ENCODE results near the gene CAPN3. TPM values are rescaled to one million over a fixed set of nuclear protein-coding genes. Genes with fewer than 3 reads are reported as not detected.
A peak's percentile ranks its signal among the peaks of the same experiment; 100 is the strongest.

The CAPN3 gene
- total RNA-seq, 8 experiments from 2014 or later, result 0.81 to 30.3 (median 2.9) TPM

- Histone ChIP-seq H3K4me1 (replicated peaks in 1 of 2) (no peaks in the 10 kb centered on the region), H3K4me3 (no peak overlapping the region), H3K27ac (no peak overlapping the region)
- 50 to 100% (median 86%) methylated on average over 1 to 4 of the region's 4 CpGs; no CpG with 5 or more reads in 5 of the 10 experiments for WGBS, 10 experiments
- in situ Hi-C loops (cut with MboI; ENCODE audit: low pct_unique_long_range_greater_than_20kb in 2 of 9, low sequenced_read_pairs in 9 of 9, unreplicated experiment in 9 of 9), result no loop called here
- ATAC-seq (replicated peaks in 6 of 8), result no peak
These were observed 48.9 kb downstream of the CAPN3 start for GRCh38 chr15:42408178-42408577.

- ATAC-seq (replicated peaks in 6 of 8), result no peak
- H3K4me1 ChIP-seq (replicated peaks in 1 of 2), result no peaks in the 10 kb centered on the region
- no peak overlapping the region for H3K27ac ChIP-seq
- 83 to 100% (median 94%) methylated on average over 1 to 3 of the region's 9 CpGs; no CpG with 5 or more reads in 7 of the 10 experiments for WGBS, 10 experiments
- in situ Hi-C loops (cut with MboI; ENCODE audit: low pct_unique_long_range_greater_than_20kb in 2 of 9, low sequenced_read_pairs in 9 of 9, unreplicated experiment in 9 of 9), result no loop called here
- no peak overlapping the region for H3K4me3 ChIP-seq
These were observed 49.7 kb downstream of the CAPN3 start for GRCh38 chr15:42409011-42409410.

GRCh38 chr15:42411884-42412283 is 52.6 kb downstream of the CAPN3 start:
- in situ Hi-C loops (cut with MboI; ENCODE audit: low pct_unique_long_range_greater_than_20kb in 2 of 9, low sequenced_read_pairs in 9 of 9, unreplicated experiment in 9 of 9), result no loop called here
- no peak overlapping the region for H3K27ac ChIP-seq
- WGBS, 10 experiments, result 100% methylated on average over 1 to 7 of the region's 7 CpGs; no CpG with 5 or more reads in 4 of the 10 experiments
- no peak overlapping the region for H3K4me3 ChIP-seq
- no peak for ATAC-seq (replicated peaks in 6 of 8)
- no peaks in the 10 kb centered on the region for H3K4me1 ChIP-seq (replicated peaks in 1 of 2)

GRCh38 chr15:42413920-42414319 is 54.6 kb downstream of the CAPN3 start:
- Histone ChIP-seq H3K4me1 (replicated peaks in 1 of 2) (no peaks in the 10 kb centered on the region), H3K27ac (no peak overlapping the region), H3K4me3 (no peak overlapping the region)
- in situ Hi-C loops (cut with MboI; ENCODE audit: low pct_unique_long_range_greater_than_20kb in 2 of 9, low sequenced_read_pairs in 9 of 9, unreplicated experiment in 9 of 9), result no loop called here
- 17 to 100% (median 84%) methylated on average over 1 to 2 of the region's 2 CpGs; no CpG with 5 or more reads in 1 of the 10 experiments for WGBS, 10 experiments
- ATAC-seq (replicated peaks in 6 of 8), result peak in 1 of 8 experiments; percentile 76

GRCh38 chr15:42419369-42419768 is 60.1 kb downstream of the CAPN3 start:
- WGBS, 10 experiments, result 80 to 100% (median 100%) methylated on average over 2 to 6 of the region's 7 CpGs; no CpG with 5 or more reads in 3 of the 10 experiments
- H3K4me3 ChIP-seq, result no peak overlapping the region
- ATAC-seq (replicated peaks in 6 of 8), result no peak
- H3K27ac ChIP-seq, result no peak overlapping the region
- no peaks in the 10 kb centered on the region for H3K4me1 ChIP-seq (replicated peaks in 1 of 2)
- in situ Hi-C loops (cut with MboI; ENCODE audit: low pct_unique_long_range_greater_than_20kb in 2 of 9, low sequenced_read_pairs in 9 of 9, unreplicated experiment in 9 of 9), result no loop called here

- no peaks in the 10 kb centered on the region for H3K4me1 ChIP-seq (replicated peaks in 1 of 2)
- no peak overlapping the region for H3K27ac ChIP-seq
- no peak for ATAC-seq (replicated peaks in 6 of 8)
- WGBS, 10 experiments, result 90 to 100% (median 98%) methylated on average over 1 to 2 of the region's 2 CpGs; no CpG with 5 or more reads in 4 of the 10 experiments
- in situ Hi-C loops (cut with MboI; ENCODE audit: low pct_unique_long_range_greater_than_20kb in 2 of 9, low sequenced_read_pairs in 9 of 9, unreplicated experiment in 9 of 9), result no loop called here
- no peak overlapping the region for H3K4me3 ChIP-seq
These were observed 62.1 kb downstream of the CAPN3 start for GRCh38 chr15:42421376-42421775.

GRCh38 chr15:42427429-42428223 is 68.3 kb downstream of the CAPN3 start:
- H3K4me3 ChIP-seq, result no peak overlapping the region
- 17 to 100% (median 90%) methylated on average over 1 to 7 of the region's 7 CpGs; no CpG with 5 or more reads in 2 of the 10 experiments for WGBS, 10 experiments
- in situ Hi-C loops (cut with MboI; ENCODE audit: low pct_unique_long_range_greater_than_20kb in 2 of 9, low sequenced_read_pairs in 9 of 9, unreplicated experiment in 9 of 9), result no loop called here
- H3K4me1 ChIP-seq (replicated peaks in 1 of 2), result no peaks in the 10 kb centered on the region
- ATAC-seq (replicated peaks in 6 of 8), result no peak
- no peak overlapping the region for H3K27ac ChIP-seq

GRCh38 chr15:42444415-42445063 is 85.2 kb downstream of the CAPN3 start:
- in situ Hi-C loops (cut with MboI; ENCODE audit: low pct_unique_long_range_greater_than_20kb in 2 of 9, low sequenced_read_pairs in 9 of 9, unreplicated experiment in 9 of 9), result no loop called here
- no peak overlapping the region for H3K27ac ChIP-seq
- peak in 1 of 8 experiments; percentile 19 for ATAC-seq (replicated peaks in 6 of 8)
- 76 to 100% (median 84%) methylated on average over 1 to 5 of the region's 5 CpGs; no CpG with 5 or more reads in 3 of the 10 experiments for WGBS, 10 experiments
- no peaks in the 10 kb centered on the region for H3K4me1 ChIP-seq (replicated peaks in 1 of 2)
- no peak overlapping the region for H3K4me3 ChIP-seq

GRCh38 chr15:42445551-42445950 is 86.2 kb downstream of the CAPN3 start:
- Histone ChIP-seq H3K4me1 (replicated peaks in 1 of 2) (no peaks in the 10 kb centered on the region), H3K4me3 (no peak overlapping the region), H3K27ac (no peak overlapping the region)
- in situ Hi-C loops (cut with MboI; ENCODE audit: low pct_unique_long_range_greater_than_20kb in 2 of 9, low sequenced_read_pairs in 9 of 9, unreplicated experiment in 9 of 9), result no loop called here
- ATAC-seq (replicated peaks in 6 of 8), result peak in 2 of 8 experiments; percentile 76 to 90

- no peak overlapping the region for H3K27ac ChIP-seq
- no peak overlapping the region for H3K4me3 ChIP-seq
- no peak for ATAC-seq (replicated peaks in 6 of 8)
- WGBS, 10 experiments, result 83 to 100% (median 86%) methylated on average over 1 of the region's 2 CpGs; no CpG with 5 or more reads in 6 of the 10 experiments
- in situ Hi-C loops (cut with MboI; ENCODE audit: low pct_unique_long_range_greater_than_20kb in 2 of 9, low sequenced_read_pairs in 9 of 9, unreplicated experiment in 9 of 9), result no loop called here
- no peaks in the 10 kb centered on the region for H3K4me1 ChIP-seq (replicated peaks in 1 of 2)
These were observed 88.3 kb downstream of the CAPN3 start for GRCh38 chr15:42447599-42447998.

GRCh38 chr15:42448281-42448680 is 89.0 kb downstream of the CAPN3 start:
- Histone ChIP-seq H3K4me1 (replicated peaks in 1 of 2) (no peaks in the 10 kb centered on the region), H3K27ac (no peak overlapping the region), H3K4me3 (no peak overlapping the region)
- WGBS, 10 experiments, result 80 to 100% (median 95%) methylated on average over 1 to 6 of the region's 6 CpGs; no CpG with 5 or more reads in 3 of the 10 experiments
- no peak for ATAC-seq (replicated peaks in 6 of 8)
- in situ Hi-C loops (cut with MboI; ENCODE audit: low pct_unique_long_range_greater_than_20kb in 2 of 9, low sequenced_read_pairs in 9 of 9, unreplicated experiment in 9 of 9), result no loop called here

GRCh38 chr15:42449770-42450424 is 90.6 kb downstream of the CAPN3 start:
- peak in 3 of 8 experiments; percentile 49 to 78 (median 75) for ATAC-seq (replicated peaks in 6 of 8)
- Histone ChIP-seq H3K27ac (no peak overlapping the region), H3K4me1 (replicated peaks in 1 of 2) (no peaks in the 10 kb centered on the region), H3K4me3 (no peak overlapping the region)
- WGBS, 10 experiments, result 77 to 100% (median 94%) methylated on average over 1 to 12 of the region's 13 CpGs
- in situ Hi-C loops (cut with MboI; ENCODE audit: low pct_unique_long_range_greater_than_20kb in 2 of 9, low sequenced_read_pairs in 9 of 9, unreplicated experiment in 9 of 9), result no loop called here

GRCh38 chr15:42450425-42450790 is 91.1 kb downstream of the CAPN3 start:
- in situ Hi-C loops (cut with MboI; ENCODE audit: low pct_unique_long_range_greater_than_20kb in 2 of 9, low sequenced_read_pairs in 9 of 9, unreplicated experiment in 9 of 9), result no loop called here
- 94 to 100% (median 100%) methylated on average over 2 to 4 of the region's 4 CpGs; no CpG with 5 or more reads in 1 of the 10 experiments for WGBS, 10 experiments
- no peak for ATAC-seq (replicated peaks in 6 of 8)

More at GRCh38 chr15:42450425-42450790, 91.1 kb downstream of the CAPN3 start:
- H3K4me1 ChIP-seq (replicated peaks in 1 of 2), result no peaks in the 10 kb centered on the region
- H3K4me3 ChIP-seq, result no peak overlapping the region
- H3K27ac ChIP-seq, result no peak overlapping the region
